OCI-LY7 (cell line): ENCODE results near the gene SUV39H2. TPM values are rescaled to one million over a fixed set of nuclear protein-coding genes. Genes with fewer than 3 reads are reported as not detected.
"Not testable (repeated sequence)": the region's sequence is repeated elsewhere in the genome, so short reads cannot be mapped to it uniquely, and the experiment has no call there.

Source experiments
- BruUV-seq: library from RNA; stranded (reverse); fragments of 400-500 nt; replicated peaks from 2 replicates; lab custom pipeline; 2021; lab: Mats Ljungman, UMichigan
- CTCF ChIA-PET: fragments of 300-600 bp; sonication (Branson Sonifier 250); formaldehyde crosslinking; loops from one replicate; lab custom pipeline; 2022; ENCODE audit warnings: antibody characterized with exemption; ENCODE audit not compliant: unreplicated experiment; lab: Charles Lee
- POLR2A ChIA-PET: fragments of 300-600 bp; sonication (Branson Sonifier 250); formaldehyde crosslinking; loops from one replicate; lab custom pipeline; 2022; ENCODE audit warnings: antibody characterized with exemption; lab: Charles Lee
- DNase-seq: peaks from one replicate; pipeline ENCODE4 v3.0.0-alpha.2; 2015; ENCODE audit warnings: low spot score
- H2AFZ ChIP-seq: fragments of 200-600 bp; sonication (generic), shearing (Covaris generic); 2 replicates; pipeline ENCODE4 v1.6.1; 2014; ENCODE audit warnings: mild to moderate bottlenecking, antibody characterized with exemption, low read length, moderate library complexity
- H3K27ac ChIP-seq: fragments of 200-600 bp; sonication (generic); 2 replicates; pipeline ENCODE4 v1.5.1; 2014; ENCODE audit warnings: mixed run types, low read depth, mild to moderate bottlenecking, moderate library complexity, low read length, inconsistent platforms; ENCODE audit not compliant: poor library complexity, severe bottlenecking
- H3K36me3 ChIP-seq: fragments of 200-600 bp; sonication (generic); 2 replicates; pipeline ENCODE4 v1.6.1; 2014; ENCODE audit warnings: mild to moderate bottlenecking, antibody characterized with exemption, low read length, moderate library complexity, mixed read lengths; ENCODE audit not compliant: insufficient read depth
- H3K4me1 ChIP-seq: fragments of 200-600 bp; sonication (generic); 2 replicates; pipeline ENCODE4 v1.5.1; 2014; ENCODE audit warnings: mild to moderate bottlenecking, low read length; ENCODE audit not compliant: insufficient read depth, poor library complexity, severe bottlenecking
- H3K4me2 ChIP-seq: fragments of 200-600 bp; sonication (generic); 2 replicates; pipeline ENCODE4 v1.6.1; 2014; ENCODE audit warnings: mild to moderate bottlenecking, low read length
- H3K4me3 ChIP-seq: fragments of 200-600 bp; sonication (generic); 2 replicates; pipeline ENCODE4 v1.5.1; 2014; ENCODE audit warnings: mild to moderate bottlenecking, low read depth, low read length; ENCODE audit not compliant: poor library complexity, severe bottlenecking
- H3K79me2 ChIP-seq: fragments of 200-600 bp; sonication (generic); 2 replicates; pipeline ENCODE4 v1.6.1; 2016; ENCODE audit warnings: low read depth, mild to moderate bottlenecking, low read length, moderate library complexity, mixed read lengths; ENCODE audit not compliant: insufficient read depth
- H3K9me2 ChIP-seq: fragments of 200-600 bp; sonication (generic); 2 replicates; pipeline ENCODE4 v1.6.1; 2016; ENCODE audit warnings: mild to moderate bottlenecking, low read length, mixed read lengths; ENCODE audit not compliant: insufficient read depth
- H3K9me3 ChIP-seq: fragments of 200-600 bp; sonication (generic); 2 replicates; pipeline ENCODE4 v1.6.1; 2014; ENCODE audit warnings: mild to moderate bottlenecking, mixed run types, low read length, mixed read lengths
- H4K20me1 ChIP-seq: fragments of 200-600 bp; sonication (generic); 2 replicates; pipeline ENCODE4 v1.6.1; 2014; ENCODE audit warnings: mild to moderate bottlenecking, antibody characterized with exemption, low read length, moderate library complexity, mixed read lengths; ENCODE audit not compliant: insufficient read depth
- CTCF ChIP-seq: fragments of 200-600 bp; sonication (generic); conservative IDR thresholded peaks from 2 replicates; pipeline ENCODE4 v1.5.1; 2014; ENCODE audit warnings: mild to moderate bottlenecking, antibody characterized with exemption, low read length, moderate library complexity, mixed read lengths
- EZH2phosphoT487 ChIP-seq: fragments of 200-600 bp; sonication (generic); IDR thresholded peaks from 2 replicates; pipeline ENCODE4 v1.6.1; 2018; ENCODE audit warnings: low read depth, borderline replicate concordance, mild to moderate bottlenecking, mixed run types, antibody characterized with exemption, low read length, moderate library complexity, mixed read lengths
- intact Hi-C: fragments of 100-400 bp; cut with micrococcal nuclease; formaldehyde crosslinking; loops from one replicate; pipeline ENCODE4 v1.10.0; 2022; ENCODE audit not compliant: unreplicated experiment
- total RNA-seq, 2 experiments: library from RNA; depleted of rRNA in 1 of 2; stranded (reverse); fragments of >200 nt in 1 of 2; shearing (Covaris generic) in 1 of 2; gene quantifications; 2 replicates each; pipeline ENCODE4 v1.2.3, GENCODE V29; 2014 to 2022

The SUV39H2 gene
- total RNA-seq, 2 experiments from 2014 or later: 31.5 to 58.0 TPM

- ChIA-PET POLR2A (interaction anchor here (0.6 kb wide), 1 partner anchor 47 kb away, joined by 3 read pairs; no protein-coding TSS in a partner anchor), CTCF (no interaction called here)
- H3K4me2 ChIP-seq: no peak overlapping the region
- TF ChIP-seq CTCF (no peak), EZH2phosphoT487 (no peak)
- no peaks in the 10 kb centered on the region for H3K4me1 ChIP-seq
- peaks cover 98% of the 10 kb centered on the region for H3K36me3 ChIP-seq
- no peaks in the 10 kb centered on the region for H3K9me3 ChIP-seq
- H3K9me2 ChIP-seq: no peaks in the 10 kb centered on the region
- no TSS peak for BruUV-seq
- no peaks in the 10 kb centered on the region for H4K20me1 ChIP-seq
- no peak overlapping the region for H3K4me3 ChIP-seq
- no peak overlapping the region for H2AFZ ChIP-seq
- intact Hi-C loops: no loop called here
- DNase-seq: no peak
- H3K27ac ChIP-seq: no peak overlapping the region
- H3K79me2 ChIP-seq: peaks cover 5% of the 10 kb centered on the region; the same call in 1 of the 2 replicates
These were observed 48.2 kb downstream of the SUV39H2 start for GRCh38 chr10:14926722-14927416.

DNA sequence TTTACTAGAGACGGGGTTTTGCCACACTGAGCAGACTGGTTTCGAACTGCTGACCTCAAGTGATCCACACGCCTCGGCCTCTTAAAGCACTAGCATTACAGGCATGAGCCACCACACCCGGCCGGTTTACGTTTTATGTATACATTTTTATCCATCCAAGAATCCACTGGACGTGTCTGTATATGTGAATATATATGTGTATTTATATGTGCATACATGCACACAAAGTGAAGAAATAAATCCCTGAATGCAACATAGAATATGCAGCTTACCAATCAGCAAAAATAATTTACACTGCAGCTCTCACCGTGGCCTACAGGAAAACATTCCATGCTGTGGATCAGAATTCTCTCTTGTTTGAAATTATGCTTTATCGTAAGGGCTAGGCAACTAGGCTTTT is 51.9 kb downstream of the SUV39H2 start:
- peaks cover 99% of the 10 kb centered on the region for H3K36me3 ChIP-seq
- CTCF ChIA-PET: no interaction called here
- no peaks in the 10 kb centered on the region for H4K20me1 ChIP-seq
- no peak for TF ChIP-seq CTCF
- TF ChIP-seq EZH2phosphoT487: no peak
- no peak overlapping the region for H3K4me2 ChIP-seq
- H3K9me3 ChIP-seq: no peaks in the 10 kb centered on the region
- no peaks in the 10 kb centered on the region for H3K4me1 ChIP-seq
- peaks cover 1% of the 10 kb centered on the region; the same call in 1 of the 2 replicates for H3K79me2 ChIP-seq
- intact Hi-C loops: no loop called here
- no peak overlapping the region for H3K27ac ChIP-seq
- BruUV-seq: no TSS peak
- no peak for DNase-seq
- H3K9me2 ChIP-seq: no peaks in the 10 kb centered on the region
- H2AFZ ChIP-seq: no peak overlapping the region
- POLR2A ChIA-PET: no interaction called here
- no peak overlapping the region for H3K4me3 ChIP-seq

- no peak overlapping the region for H3K27ac ChIP-seq
- intact Hi-C loops: no loop called here
- TF ChIP-seq EZH2phosphoT487 (no peak), CTCF (no peak)
- DNase-seq: no peak
- H3K4me1 ChIP-seq: peaks cover under 1% of the 10 kb centered on the region
- H3K4me2 ChIP-seq: no peak overlapping the region
- POLR2A ChIA-PET: interaction anchor here (0.6 to 1.9 kb wide), 2 partner anchors 17 to 536 kb away, joined by 4 to 6 read pairs; no protein-coding TSS in a partner anchor
- H3K9me3 ChIP-seq: no peaks in the 10 kb centered on the region
- no peak overlapping the region for H3K4me3 ChIP-seq
- H4K20me1 ChIP-seq: 0 out of 2 replicates have a peak, but pooled peaks cover 4% of the 10 kb centered on the region
- CTCF ChIA-PET: no interaction called here
- H3K9me2 ChIP-seq: no peaks in the 10 kb centered on the region
- H2AFZ ChIP-seq: no peak overlapping the region
- peaks cover 98% of the 10 kb centered on the region for H3K36me3 ChIP-seq
- BruUV-seq: no TSS peak
- peaks cover 15% of the 10 kb centered on the region; the same call in 1 of the 2 replicates for H3K79me2 ChIP-seq
These were observed 57.9 kb downstream of the SUV39H2 start for GRCh38 chr10:14936584-14936983.

GRCh38 chr10:14938971-14939370 is 60.3 kb downstream of the SUV39H2 start:
- H2AFZ ChIP-seq, H3K9me2 ChIP-seq, H4K20me1 ChIP-seq, DNase-seq, H3K27ac ChIP-seq, H3K4me3 ChIP-seq, CTCF ChIA-PET, BruUV-seq, H3K9me3 ChIP-seq, H3K4me2 ChIP-seq, intact Hi-C loops: not testable (repeated sequence)
- Histone ChIP-seq H3K4me1 (peaks cover 13% of the 10 kb centered on the region), H3K79me2 (peaks cover 15% of the 10 kb centered on the region; the same call in 1 of the 2 replicates), H3K36me3 (peaks cover 97% of the 10 kb centered on the region)
- POLR2A ChIA-PET: interaction anchor here (0.8 kb wide), 1 partner anchor 11 kb away, joined by 3 read pairs; no protein-coding TSS in a partner anchor
